ENCODE measurements around the gene CD9. TPM values are rescaled to one million over a fixed set of nuclear protein-coding genes. Genes with fewer than 3 reads are reported as not detected.

Gene CD9
- total and polyA plus RNA-seq, 4 donors = 267 to 506 (median 294) TPM

- H3K4me3 ChIP-seq (ENCODE audit: low read length in 2 of 2) = no peak overlapping the region
- H3K27ac ChIP-seq (ENCODE audit: low read depth in 1 of 2, low read length in 2 of 2) = peak overlapping the region; percentile 95 to 100
- intact Hi-C loops (cut with DNase I) = no loop called here
- WGBS, 2 donors = 2 to 3% methylated on average over 5 of the region's 5 CpGs
- H3K36me3 ChIP-seq (ENCODE audit: control insufficient read depth in 1 of 2, insufficient read depth in 2 of 2, low read length in 1 of 2) = no peaks in the 10 kb centered on the region
- DNase-seq (peak; percentile 93 to 94), ATAC-seq (ENCODE audit: low FRiP score) (peak; percentile 91)
- H3K4me1 ChIP-seq (ENCODE audit: control insufficient read depth in 1 of 2, insufficient read depth in 2 of 2, low read length in 2 of 2) = peaks cover 7 to 13% of the 10 kb centered on the region in 2 donors
- H3K9me3 ChIP-seq (ENCODE audit: control insufficient read depth, low read length) = no peaks in the 10 kb centered on the region
- no peaks in the 10 kb centered on the region for H3K27me3 ChIP-seq (ENCODE audit: control insufficient read depth in 1 of 2, insufficient read depth in 2 of 2, low read length in 1 of 2)
These were observed 15.8 kb downstream of the CD9 start for GRCh38 chr12:6215932-6216494.

GRCh38 chr12:6216581-6216980 lies 16.4 kb downstream of the CD9 start:
- Histone ChIP-seq H3K4me1 (ENCODE audit: control insufficient read depth in 1 of 2, insufficient read depth in 2 of 2, low read length in 2 of 2) (peaks cover 7 to 16% of the 10 kb centered on the region in 2 donors), H3K9me3 (ENCODE audit: control insufficient read depth, low read length) (no peaks in the 10 kb centered on the region), H3K27me3 (ENCODE audit: control insufficient read depth in 1 of 2, insufficient read depth in 2 of 2, low read length in 1 of 2) (no peaks in the 10 kb centered on the region), H3K27ac (ENCODE audit: low read depth in 1 of 2, low read length in 2 of 2) (peak overlapping the region; percentile 95 to 100), H3K4me3 (ENCODE audit: low read length in 2 of 2) (no peak overlapping the region), H3K36me3 (ENCODE audit: control insufficient read depth in 1 of 2, insufficient read depth in 2 of 2, low read length in 1 of 2) (no peaks in the 10 kb centered on the region)
- DNase-seq (no peak), ATAC-seq (ENCODE audit: low FRiP score) (no peak)
- 49 to 52% methylated on average over 7 of the region's 7 CpGs for WGBS, 2 donors
- intact Hi-C loops (cut with DNase I) = no loop called here

DNA sequence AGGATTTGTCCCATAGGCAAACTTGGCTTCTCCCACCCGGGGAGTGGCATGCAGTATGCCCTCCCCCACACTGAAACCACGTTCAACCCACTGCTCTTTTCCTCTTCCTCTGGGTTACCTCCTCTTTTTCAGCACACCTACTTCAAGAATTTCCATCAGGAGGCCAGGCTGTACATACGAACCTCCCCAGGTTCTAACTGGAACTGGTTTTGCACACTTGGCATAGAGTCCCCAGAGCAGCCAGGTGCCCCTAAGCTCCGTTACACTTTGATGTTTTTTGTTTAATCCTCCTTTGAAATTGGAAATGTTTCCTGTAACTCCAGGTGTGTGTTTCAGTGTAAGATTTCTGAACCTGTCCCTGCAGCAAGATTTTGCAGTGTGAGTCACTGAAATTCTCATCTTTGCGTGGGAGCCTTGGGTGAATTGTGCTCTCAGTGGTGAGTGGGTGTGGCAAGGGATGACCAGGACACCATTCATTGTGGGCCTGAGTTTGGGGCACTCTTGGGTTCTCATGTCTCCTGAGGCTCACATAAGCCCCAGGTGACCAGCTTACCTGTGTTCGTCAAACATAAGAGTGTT lies 18.2 kb downstream of the CD9 start:
- H3K27ac ChIP-seq (ENCODE audit: low read depth in 1 of 2, low read length in 2 of 2) = peak overlapping the region in 1 of 2 donors; percentile 76
- H3K36me3 ChIP-seq (ENCODE audit: control insufficient read depth in 1 of 2, insufficient read depth in 2 of 2, low read length in 1 of 2) = no peaks in the 10 kb centered on the region
- DNase-seq (no peak), ATAC-seq (ENCODE audit: low FRiP score) (no peak)
- 66% methylated on average over 6 of the region's 6 CpGs for WGBS, 2 donors
- H3K4me1 ChIP-seq (ENCODE audit: control insufficient read depth in 1 of 2, insufficient read depth in 2 of 2, low read length in 2 of 2) = peaks cover 11 to 16% of the 10 kb centered on the region in 2 donors
- H3K9me3 ChIP-seq (ENCODE audit: control insufficient read depth, low read length) = no peaks in the 10 kb centered on the region
- no peak overlapping the region for H3K4me3 ChIP-seq (ENCODE audit: low read length in 2 of 2)
- intact Hi-C loops (cut with DNase I) = no loop called here
- H3K27me3 ChIP-seq (ENCODE audit: control insufficient read depth in 1 of 2, insufficient read depth in 2 of 2, low read length in 1 of 2) = no peaks in the 10 kb centered on the region

- intact Hi-C loops (cut with DNase I) = no loop called here
- peaks cover 13 to 15% of the 10 kb centered on the region in 2 donors for H3K4me1 ChIP-seq (ENCODE audit: control insufficient read depth in 1 of 2, insufficient read depth in 2 of 2, low read length in 2 of 2)
- 67 to 68% methylated on average over 6 of the region's 6 CpGs for WGBS, 2 donors
- peak overlapping the region in 1 of 2 donors; percentile 31 for H3K27ac ChIP-seq (ENCODE audit: low read depth in 1 of 2, low read length in 2 of 2)
- H3K4me3 ChIP-seq (ENCODE audit: low read length in 2 of 2) = no peak overlapping the region
- no peaks in the 10 kb centered on the region for H3K27me3 ChIP-seq (ENCODE audit: control insufficient read depth in 1 of 2, insufficient read depth in 2 of 2, low read length in 1 of 2)
- DNase-seq = no peak
- no peak for ATAC-seq (ENCODE audit: low FRiP score)
- H3K9me3 ChIP-seq (ENCODE audit: control insufficient read depth, low read length) = no peaks in the 10 kb centered on the region
- no peaks in the 10 kb centered on the region for H3K36me3 ChIP-seq (ENCODE audit: control insufficient read depth in 1 of 2, insufficient read depth in 2 of 2, low read length in 1 of 2)
These were observed 19.8 kb downstream of the CD9 start for GRCh38 chr12:6219980-6220379.

GRCh38 chr12:6221146-6221545 lies 20.9 kb downstream of the CD9 start:
- intact Hi-C loops (cut with DNase I) = no loop called here
- WGBS, 2 donors = 62 to 71% methylated on average over 9 of the region's 9 CpGs
- Histone ChIP-seq H3K4me3 (ENCODE audit: low read length in 2 of 2) (no peak overlapping the region), H3K27ac (ENCODE audit: low read depth in 1 of 2, low read length in 2 of 2) (peak overlapping the region; percentile 51 to 62), H3K27me3 (ENCODE audit: control insufficient read depth in 1 of 2, insufficient read depth in 2 of 2, low read length in 1 of 2) (no peaks in the 10 kb centered on the region), H3K4me1 (ENCODE audit: control insufficient read depth in 1 of 2, insufficient read depth in 2 of 2, low read length in 2 of 2) (peaks cover 13 to 17% of the 10 kb centered on the region in 2 donors), H3K9me3 (ENCODE audit: control insufficient read depth, low read length) (no peaks in the 10 kb centered on the region), H3K36me3 (ENCODE audit: control insufficient read depth in 1 of 2, insufficient read depth in 2 of 2, low read length in 1 of 2) (no peaks in the 10 kb centered on the region)
- ATAC-seq (ENCODE audit: low FRiP score) = no peak
- DNase-seq = no peak

GRCh38 chr12:6222078-6222654 lies 22.0 kb downstream of the CD9 start:
- 54 to 58% methylated on average over 12 of the region's 12 CpGs for WGBS, 2 donors
- Histone ChIP-seq H3K4me3 (ENCODE audit: low read length in 2 of 2) (no peak overlapping the region), H3K4me1 (ENCODE audit: control insufficient read depth in 1 of 2, insufficient read depth in 2 of 2, low read length in 2 of 2) (peaks cover 9% of the 10 kb centered on the region in 2 donors), H3K27ac (ENCODE audit: low read depth in 1 of 2, low read length in 2 of 2) (no peak overlapping the region), H3K36me3 (ENCODE audit: control insufficient read depth in 1 of 2, insufficient read depth in 2 of 2, low read length in 1 of 2) (no peaks in the 10 kb centered on the region), H3K9me3 (ENCODE audit: control insufficient read depth, low read length) (no peaks in the 10 kb centered on the region), H3K27me3 (ENCODE audit: control insufficient read depth in 1 of 2, insufficient read depth in 2 of 2, low read length in 1 of 2) (no peaks in the 10 kb centered on the region)
- no peak for ATAC-seq (ENCODE audit: low FRiP score)
- DNase-seq = no peak
- intact Hi-C loops (cut with DNase I) = no loop called here

- H3K36me3 ChIP-seq (ENCODE audit: control insufficient read depth in 1 of 2, insufficient read depth in 2 of 2, low read length in 1 of 2) = no peaks in the 10 kb centered on the region
- peaks cover 8 to 9% of the 10 kb centered on the region in 2 donors for H3K4me1 ChIP-seq (ENCODE audit: control insufficient read depth in 1 of 2, insufficient read depth in 2 of 2, low read length in 2 of 2)
- DNase-seq = no peak
- intact Hi-C loops (cut with DNase I) = no loop called here
- 88 to 91% methylated on average over 10 of the region's 10 CpGs for WGBS, 2 donors
- no peak for ATAC-seq (ENCODE audit: low FRiP score)
- no peaks in the 10 kb centered on the region for H3K9me3 ChIP-seq (ENCODE audit: control insufficient read depth, low read length)
- H3K27ac ChIP-seq (ENCODE audit: low read depth in 1 of 2, low read length in 2 of 2) = no peak overlapping the region
- no peaks in the 10 kb centered on the region for H3K27me3 ChIP-seq (ENCODE audit: control insufficient read depth in 1 of 2, insufficient read depth in 2 of 2, low read length in 1 of 2)
- H3K4me3 ChIP-seq (ENCODE audit: low read length in 2 of 2) = no peak overlapping the region
These were observed 23.3 kb downstream of the CD9 start for GRCh38 chr12:6223545-6223944.

DNA sequence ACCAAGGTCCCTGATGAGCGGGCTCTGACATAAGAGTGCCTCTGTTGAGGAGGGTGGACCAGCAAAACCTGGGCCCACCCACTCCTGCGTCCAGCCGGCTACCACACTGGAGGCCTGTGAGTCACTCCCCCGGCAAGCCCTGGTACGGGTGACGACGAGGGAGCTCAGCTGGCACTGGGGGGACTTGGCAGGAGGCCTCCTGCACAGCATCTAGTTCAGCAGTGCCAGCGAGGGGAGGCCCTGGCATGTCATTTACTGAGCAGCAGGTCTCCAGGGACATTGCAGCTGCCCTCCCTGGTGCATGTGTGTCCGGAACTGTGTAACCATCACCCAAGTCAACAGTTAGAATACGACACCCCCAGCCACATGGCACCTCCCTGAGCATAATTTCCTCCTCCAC lies 24.4 kb downstream of the CD9 start:
- DNase-seq (peak; percentile 89 to 90), ATAC-seq (ENCODE audit: low FRiP score) (peak; percentile 51)
- H3K27me3 ChIP-seq (ENCODE audit: control insufficient read depth in 1 of 2, insufficient read depth in 2 of 2, low read length in 1 of 2) = no peaks in the 10 kb centered on the region
- peak overlapping the region; percentile 95 to 96 for H3K27ac ChIP-seq (ENCODE audit: low read depth in 1 of 2, low read length in 2 of 2)
- H3K4me3 ChIP-seq (ENCODE audit: low read length in 2 of 2) = no peak overlapping the region
- H3K9me3 ChIP-seq (ENCODE audit: control insufficient read depth, low read length) = no peaks in the 10 kb centered on the region
- H3K4me1 ChIP-seq (ENCODE audit: control insufficient read depth in 1 of 2, insufficient read depth in 2 of 2, low read length in 2 of 2) = peaks cover 9 to 10% of the 10 kb centered on the region in 2 donors
- WGBS, 2 donors = 4 to 8% methylated on average over 10 of the region's 10 CpGs
- H3K36me3 ChIP-seq (ENCODE audit: control insufficient read depth in 1 of 2, insufficient read depth in 2 of 2, low read length in 1 of 2) = no peaks in the 10 kb centered on the region
- intact Hi-C loops (cut with DNase I) = loop anchor here in 1 of 2 donors (2.0 kb wide), 1 partner anchor 24 kb away; the partner anchor contains the start of gene CD9

- intact Hi-C loops (cut with DNase I) = loop anchor here in 1 of 2 donors (2.0 kb wide), 1 partner anchor 25 kb away; the partner anchor contains the start of gene CD9
- Histone ChIP-seq H3K27me3 (ENCODE audit: control insufficient read depth in 1 of 2, insufficient read depth in 2 of 2, low read length in 1 of 2) (no peaks in the 10 kb centered on the region), H3K9me3 (ENCODE audit: control insufficient read depth, low read length) (no peaks in the 10 kb centered on the region), H3K4me1 (ENCODE audit: control insufficient read depth in 1 of 2, insufficient read depth in 2 of 2, low read length in 2 of 2) (peaks cover 6 to 13% of the 10 kb centered on the region in 2 donors), H3K4me3 (ENCODE audit: low read length in 2 of 2) (no peak overlapping the region), H3K36me3 (ENCODE audit: control insufficient read depth in 1 of 2, insufficient read depth in 2 of 2, low read length in 1 of 2) (no peaks in the 10 kb centered on the region), H3K27ac (ENCODE audit: low read depth in 1 of 2, low read length in 2 of 2) (peak overlapping the region; percentile 95 to 96)
- DNase-seq (no peak), ATAC-seq (ENCODE audit: low FRiP score) (no peak)
- 16 to 23% methylated on average over 5 of the region's 5 CpGs for WGBS, 2 donors
These were observed 25.4 kb downstream of the CD9 start for GRCh38 chr12:6225630-6226001.

Measured in aorta (tissue), 5 donors.